GM04504 (cell line): Measurements from ENCODE around the gene VTI1A.
"Not testable (repeated sequence)": the region's sequence is repeated elsewhere in the genome, so short reads cannot be mapped to it uniquely, and the experiment has no call there.

Experiments used
- DNase-seq: peaks from one replicate; pipeline ENCODE4 v3.0.0-alpha.2; 2012; ENCODE audit warnings: low read depth

Gene VTI1A

DNA sequence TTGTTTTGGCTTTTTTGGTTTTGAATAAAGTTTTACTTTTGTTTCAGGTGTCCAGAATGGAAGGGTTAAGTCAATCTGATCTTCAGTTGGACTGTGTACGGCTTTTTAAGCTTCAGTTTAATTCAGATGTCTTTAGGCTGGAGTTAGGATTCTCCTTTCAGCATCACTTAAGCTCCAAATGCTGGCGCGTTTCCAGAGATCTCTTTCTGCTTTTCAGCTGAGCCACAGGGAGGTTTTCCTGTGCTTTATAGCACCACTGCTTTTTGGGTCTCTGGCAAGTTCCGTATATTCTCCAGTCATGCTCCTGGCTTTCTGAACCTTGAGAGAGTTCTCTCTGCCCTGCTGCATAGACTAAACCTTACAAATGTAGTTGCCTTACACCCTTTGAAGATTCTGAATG lies 60.0 kb downstream of the VTI1A start:
- DNase-seq = no peak

DNA sequence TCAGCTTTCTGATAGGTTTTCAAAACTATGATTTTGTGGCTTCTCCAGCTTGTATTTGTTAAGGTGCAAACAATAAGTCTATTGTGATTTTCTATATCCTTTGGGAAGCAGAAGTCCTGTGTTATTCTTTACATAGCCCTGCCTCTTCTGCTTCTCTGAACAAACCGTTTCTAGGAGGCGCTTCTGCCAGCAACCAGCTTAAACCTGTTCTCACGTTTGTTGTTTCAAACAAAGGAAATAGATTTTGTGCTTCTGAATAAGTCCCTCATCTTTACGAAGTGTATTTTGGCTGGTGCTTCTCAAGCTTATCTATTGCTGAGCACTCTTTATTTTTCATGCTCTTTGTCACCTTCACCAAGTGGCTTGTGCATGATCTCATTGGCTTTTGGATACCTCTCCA lies 61.0 kb downstream of the VTI1A start:
- DNase-seq = no peak

DNA sequence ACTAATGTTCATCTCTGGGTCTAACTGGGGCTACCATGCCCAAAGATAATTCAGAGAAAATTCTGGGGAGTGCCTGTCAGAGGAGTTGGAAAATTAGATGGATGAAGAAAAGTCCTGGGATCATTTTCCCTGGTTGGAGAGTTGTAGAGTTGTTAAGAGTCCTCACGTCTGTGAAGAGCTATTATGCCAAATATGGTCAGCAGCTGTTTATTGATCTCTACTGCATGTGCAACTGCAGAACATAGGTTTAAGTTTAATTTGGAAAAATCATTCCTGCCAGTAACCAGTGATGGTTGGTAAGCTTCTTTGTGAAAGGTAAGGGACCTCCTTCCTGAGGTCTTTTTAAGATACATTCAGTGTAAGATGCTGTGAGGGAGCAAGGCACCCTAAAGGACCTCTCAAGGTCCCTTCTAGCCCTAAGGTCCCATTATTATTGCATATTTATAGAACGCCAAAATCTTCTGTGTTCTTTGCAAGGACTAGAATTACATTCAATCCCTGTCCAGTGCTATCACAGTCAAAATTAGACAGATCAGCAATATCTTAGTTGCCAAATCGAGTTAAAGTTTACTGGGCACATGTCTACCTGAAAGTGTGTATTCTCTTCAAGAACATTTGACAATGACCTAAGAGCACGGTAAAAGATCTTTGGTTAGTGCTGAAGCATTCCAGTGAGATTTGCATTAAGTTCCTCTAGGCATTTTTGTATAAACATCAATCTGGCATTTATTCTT lies 62.7 kb downstream of the VTI1A start:
- DNase-seq = no peak

DNA sequence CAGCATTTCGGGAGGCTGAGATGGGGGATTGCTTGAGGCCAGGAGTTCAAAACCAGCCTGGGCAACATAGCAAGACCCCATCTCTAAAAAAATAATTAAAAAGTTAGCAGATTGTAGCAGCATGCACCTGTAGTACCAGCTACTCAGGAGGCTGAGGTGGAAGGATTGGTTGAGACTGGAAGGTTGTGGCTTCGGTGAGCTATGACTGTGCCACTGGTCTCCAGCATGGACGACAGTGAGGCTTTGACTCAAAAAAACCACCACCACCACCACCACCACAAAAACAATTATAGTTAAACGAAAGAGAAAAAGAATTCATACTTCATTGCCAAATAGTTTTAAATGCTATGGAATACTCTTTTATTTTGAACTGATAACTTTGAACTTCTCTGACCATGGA lies 63.4 kb downstream of the VTI1A start:
- no peak for DNase-seq

DNA sequence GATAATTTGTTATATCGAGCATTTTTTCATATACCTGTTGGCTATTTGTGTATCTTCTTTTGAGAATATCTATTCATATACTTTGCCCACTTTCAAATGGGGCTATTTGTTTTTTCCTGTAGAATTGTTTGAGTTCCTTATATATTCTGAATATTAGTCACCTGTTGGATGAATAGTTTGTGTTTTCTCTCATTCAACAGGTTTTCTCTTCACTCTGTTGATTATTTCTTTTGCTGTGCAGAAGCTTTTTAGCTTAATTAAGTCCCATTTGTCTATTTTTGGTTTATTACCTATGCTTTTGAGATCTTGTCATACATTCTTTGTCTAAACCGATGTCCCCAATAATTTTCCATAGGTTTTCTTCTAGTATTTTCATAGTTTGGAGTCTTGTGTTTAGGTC lies 65.3 kb downstream of the VTI1A start:
- no peak for DNase-seq

DNA sequence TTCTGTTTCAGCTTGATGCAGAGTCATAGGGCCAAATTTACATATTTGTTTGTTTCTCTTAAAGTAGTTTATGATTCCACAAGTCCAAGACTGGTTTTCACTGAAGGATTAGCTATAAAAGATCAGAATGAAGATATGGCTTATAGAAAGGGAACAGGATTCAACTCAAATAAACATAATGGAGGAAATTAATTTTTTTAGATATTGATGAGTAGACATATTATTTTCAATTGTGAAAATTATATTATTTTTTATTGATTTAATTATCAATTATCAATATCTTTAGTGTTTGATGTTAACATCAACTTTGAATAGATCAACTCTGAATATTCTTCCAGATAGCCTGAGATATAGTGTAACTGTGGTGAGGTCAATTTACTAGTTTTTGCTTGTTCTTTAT lies 68.1 kb downstream of the VTI1A start:
- no peak for DNase-seq

DNA sequence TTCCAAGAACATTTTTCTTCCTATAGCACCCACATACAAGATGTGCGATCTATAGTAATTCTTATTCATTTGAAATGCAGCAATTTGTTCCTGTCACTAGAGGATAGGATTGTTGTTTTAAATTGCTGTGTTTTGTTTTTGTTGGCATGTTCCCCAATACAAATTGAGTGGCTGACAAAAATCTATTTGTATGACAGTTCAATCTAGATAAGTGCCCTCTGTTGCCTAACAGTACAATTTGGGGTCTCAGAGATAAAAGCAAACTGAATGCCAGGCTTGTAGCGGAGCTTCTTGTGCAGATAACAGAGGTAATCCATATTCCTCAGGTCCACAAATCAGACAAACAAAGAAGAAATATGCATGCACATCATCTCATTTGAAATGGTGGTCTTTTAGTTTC lies 68.8 kb downstream of the VTI1A start:
- no peak for DNase-seq

DNA sequence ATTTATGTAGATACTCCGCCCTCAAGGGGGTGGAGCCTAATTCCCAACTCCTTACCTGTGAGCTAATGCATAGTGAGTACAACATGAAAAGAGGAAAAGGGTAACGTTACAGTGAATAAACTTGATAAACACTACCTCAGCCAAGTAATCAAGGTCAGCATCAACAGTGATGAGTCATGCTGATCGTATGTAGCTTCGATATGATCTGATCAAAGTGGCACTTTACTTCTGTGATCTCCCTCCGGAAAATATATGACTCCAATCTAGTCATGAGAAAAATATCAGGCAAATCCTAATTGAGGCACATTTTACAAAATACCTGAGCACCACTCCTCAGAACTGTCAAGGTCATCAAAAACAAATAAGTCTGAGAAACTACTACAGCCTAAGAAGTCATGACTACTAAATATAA lies 70.4 kb downstream of the VTI1A start:
- no peak for DNase-seq

DNA sequence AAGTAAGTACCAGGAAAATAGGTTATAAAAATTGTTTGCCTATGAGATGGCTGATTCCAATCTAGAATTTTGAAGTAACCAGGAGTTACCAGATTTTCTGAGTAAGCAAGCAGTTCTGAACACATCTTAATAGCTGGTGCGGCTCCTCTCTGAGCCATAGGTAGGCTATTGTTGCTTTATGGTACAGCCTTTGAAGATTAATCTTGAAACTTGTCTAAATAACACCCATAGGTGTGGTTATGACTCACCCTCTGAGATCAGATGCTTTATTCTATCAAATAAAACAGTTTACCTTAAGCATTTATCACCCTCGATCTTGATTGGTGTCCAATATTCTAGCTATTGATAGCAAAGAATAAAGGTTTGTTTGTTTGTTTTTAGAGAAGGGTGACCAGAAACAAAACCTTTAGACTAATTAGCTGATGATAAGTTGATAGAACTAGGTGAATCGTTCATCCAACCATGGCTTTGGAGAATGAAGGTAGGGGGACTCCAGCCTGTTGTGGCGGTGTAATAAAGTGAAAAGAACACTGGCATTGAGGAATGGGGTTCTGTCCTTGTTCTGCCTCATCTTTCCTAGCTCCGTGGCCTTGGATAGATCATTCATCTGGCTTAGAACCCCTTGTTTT lies 72.2 kb downstream of the VTI1A start:
- no peak for DNase-seq

DNA sequence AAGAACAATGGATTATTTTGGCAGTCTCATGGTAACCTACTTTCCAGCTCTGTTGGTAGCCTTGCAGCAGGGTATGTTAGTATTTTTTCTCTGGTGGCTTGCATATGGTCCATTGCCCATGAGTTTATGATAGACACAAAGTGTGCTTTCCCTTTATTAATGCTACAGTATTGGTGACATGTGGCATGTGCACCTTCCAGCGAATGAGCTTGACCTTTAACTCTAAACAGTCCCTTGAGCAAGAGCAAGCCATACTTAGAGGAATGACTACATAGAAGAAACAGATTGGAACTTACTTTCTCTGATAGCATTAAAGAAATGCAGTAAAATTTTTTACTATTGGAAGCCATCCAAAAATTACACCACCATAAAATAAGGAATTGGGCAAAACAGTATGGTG lies 73.9 kb downstream of the VTI1A start:
- no peak for DNase-seq

DNA sequence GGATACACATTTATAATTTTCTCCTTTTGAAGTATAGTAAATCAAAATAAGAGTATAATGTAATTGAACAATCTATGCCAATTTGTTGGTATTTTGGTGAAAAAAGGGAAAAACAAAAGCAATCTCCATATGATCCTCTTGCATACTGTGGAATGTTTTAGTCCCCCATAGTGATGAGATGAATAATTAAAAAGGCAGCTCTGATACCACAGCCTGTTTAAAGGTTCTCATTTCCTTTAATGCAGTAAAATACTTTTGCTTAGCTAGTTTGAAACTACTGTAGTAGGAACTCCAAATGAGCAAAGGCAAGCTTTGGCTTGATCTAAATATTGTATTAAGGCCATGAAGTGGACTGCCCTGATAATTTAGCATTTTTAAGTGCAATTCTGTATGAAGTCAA lies 77.6 kb downstream of the VTI1A start:
- DNase-seq = no peak

DNA sequence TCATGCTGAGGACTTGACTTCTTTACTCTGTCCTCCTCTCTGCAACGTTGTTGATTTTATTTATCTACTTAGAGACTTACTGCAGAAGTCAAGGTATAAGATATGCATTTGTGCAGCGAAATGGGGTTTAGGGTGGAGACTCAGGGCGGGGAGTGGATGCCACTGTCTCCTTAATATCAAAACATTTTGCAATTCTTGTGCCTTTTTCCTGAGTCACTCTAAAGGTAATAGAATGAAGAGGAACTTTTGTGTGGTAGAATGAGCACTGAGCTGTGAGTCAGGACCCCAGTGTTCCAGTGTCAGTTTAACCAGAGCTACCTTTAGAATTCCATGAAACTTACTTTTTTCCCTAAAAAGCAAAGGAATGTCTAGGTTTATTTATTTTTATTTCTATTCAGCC lies 78.2 kb downstream of the VTI1A start:
- no peak for DNase-seq

DNA sequence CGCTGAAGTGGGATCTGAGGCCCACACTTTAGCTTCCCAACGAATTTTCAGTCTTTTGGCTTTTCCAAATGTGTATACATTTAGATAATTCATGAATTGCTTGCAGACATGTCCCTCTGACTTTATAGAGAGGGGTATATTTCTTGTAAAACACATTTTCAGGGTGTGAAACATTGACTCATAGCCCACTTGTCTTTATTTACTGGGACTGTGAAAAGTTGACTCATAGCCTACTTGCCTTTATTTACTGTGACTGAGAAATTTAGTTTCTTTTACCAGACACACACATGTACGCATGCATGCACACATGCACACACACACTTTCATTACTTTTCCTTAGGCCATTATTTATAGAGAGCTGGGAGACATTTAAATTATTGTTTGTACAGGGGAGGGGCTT lies 79.1 kb downstream of the VTI1A start:
- no peak for DNase-seq

DNA sequence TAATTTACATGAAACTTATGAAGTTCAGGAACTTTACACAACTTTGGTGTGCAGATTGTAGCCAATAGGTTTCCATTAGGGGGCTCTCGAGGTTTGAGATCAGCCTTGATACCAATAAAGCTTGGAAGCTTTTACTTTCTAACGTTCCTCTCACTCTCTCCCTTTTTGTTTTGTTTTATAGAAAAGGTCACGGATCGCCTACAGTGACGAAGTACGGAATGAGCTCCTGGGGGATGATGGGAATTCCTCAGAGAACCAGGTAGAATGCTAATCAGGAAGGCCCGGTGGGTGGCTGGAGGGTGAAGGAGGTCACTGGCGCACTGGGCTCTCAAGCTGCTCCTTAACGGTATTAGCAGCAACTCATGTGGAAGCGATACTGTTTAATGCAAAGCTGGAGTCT lies 79.9 kb downstream of the VTI1A start:
- DNase-seq = no peak

DNA sequence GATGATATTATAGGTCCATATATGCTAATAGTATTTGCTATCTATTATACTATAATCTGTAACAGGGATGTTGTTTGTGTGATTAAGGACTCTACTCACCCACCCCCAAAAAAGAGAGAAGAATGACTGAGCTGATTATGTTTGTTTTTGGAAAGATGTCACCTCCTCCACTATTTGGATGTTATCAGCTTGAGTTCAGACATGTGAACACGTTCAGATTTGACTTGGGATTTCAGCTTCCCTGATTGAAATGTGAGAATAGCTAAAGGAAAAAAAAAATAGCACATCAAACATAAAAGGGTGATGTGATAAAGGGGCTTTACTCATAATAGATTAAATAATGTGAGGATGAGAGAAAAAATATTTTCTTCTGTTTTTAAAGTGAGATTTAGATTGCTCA lies 81.2 kb downstream of the VTI1A start:
- no peak for DNase-seq

DNA sequence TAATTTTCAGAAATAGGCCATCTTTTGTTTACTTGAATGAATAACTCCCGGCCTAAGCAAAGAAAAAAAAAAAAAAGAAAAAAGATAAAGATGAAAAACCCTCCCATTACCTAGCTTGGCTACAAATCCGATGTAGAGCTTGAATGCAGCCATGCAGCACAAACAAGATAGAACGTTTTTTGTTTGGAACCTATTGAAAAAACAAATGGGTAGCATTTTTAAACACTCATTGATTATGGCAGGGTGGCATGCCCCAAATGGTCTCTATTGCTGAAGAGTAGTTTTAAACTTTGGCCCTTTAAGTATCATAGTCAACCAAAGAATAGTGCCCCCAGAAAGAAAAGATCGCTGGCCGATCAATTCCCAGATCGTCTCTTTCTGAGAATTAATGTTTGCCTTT lies 84.4 kb downstream of the VTI1A start:
- DNase-seq = no peak

DNA sequence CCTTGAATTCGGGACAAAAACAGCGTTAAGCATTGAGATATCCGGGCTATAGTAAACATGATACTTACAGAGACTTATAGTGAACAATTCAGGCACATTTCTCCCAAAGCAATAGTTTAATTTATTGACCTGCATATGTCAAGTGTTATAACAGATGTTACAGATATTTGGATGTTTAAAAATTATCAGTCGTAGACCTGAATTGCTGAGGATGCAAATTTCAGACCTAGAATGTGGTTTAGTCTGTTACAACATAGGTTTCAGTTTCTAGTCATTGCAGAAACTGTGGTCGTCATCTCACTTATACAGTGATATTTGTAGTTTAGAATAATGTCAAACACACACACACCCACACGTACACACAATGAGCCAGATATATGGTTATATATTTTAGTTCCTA lies 85.2 kb downstream of the VTI1A start:
- DNase-seq = no peak

DNA sequence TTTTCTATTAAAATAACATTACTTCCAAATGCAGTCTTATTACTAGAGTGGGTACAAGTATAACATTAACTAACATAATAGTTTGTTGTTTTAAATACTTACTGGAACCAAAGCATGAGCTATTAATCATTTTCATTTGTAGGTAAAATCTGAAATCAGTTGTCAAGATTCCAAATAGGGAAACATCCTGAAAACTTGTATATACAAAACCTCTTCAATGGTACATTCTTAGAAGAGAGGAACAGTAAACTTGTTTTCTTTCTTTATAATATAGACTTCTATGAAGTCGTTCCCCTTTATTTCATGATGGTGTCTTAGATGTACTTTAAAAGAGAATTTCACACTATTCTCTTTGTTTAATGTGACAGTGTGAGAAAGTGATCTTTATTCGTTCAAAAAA lies 85.9 kb downstream of the VTI1A start:
- no peak for DNase-seq

DNA sequence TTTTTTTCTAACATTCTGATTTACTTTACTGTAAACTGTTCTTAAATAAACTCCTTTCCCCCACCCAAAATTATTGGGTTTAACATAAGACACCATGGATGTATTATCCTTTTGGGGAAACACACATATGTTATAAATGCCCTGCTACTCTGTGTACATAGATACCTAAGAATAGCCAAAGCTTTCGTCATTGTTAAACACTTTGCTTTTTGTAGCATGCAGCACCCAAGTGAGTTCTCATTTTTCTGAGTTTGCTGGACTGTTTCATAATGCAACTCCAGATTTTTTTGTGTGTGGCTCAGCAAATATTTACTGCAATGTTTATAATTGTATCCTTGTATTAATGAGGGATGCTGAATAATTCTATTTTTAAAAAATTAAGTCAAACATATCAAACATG lies 86.9 kb downstream of the VTI1A start:
- DNase-seq = no peak

DNA sequence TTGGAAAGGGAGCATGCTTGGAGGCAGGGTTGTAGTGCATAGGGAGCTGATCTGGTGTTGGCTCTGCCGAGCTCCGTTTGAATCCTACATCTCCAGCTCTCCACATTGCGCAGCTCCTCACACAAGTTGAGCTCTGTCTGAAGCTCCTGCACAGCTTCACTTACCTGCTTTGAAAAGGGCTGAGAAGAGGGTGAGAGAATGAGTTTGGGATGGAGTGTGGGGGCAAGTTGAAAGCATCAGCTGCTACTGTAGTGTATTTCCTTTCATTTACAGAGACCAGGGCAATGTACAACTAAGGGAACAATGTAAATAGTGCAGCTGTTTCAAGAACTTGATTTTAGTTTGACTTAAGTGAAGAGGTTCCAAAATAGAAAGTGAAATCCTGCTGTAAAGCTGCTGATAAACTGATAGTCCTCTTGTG lies 88.5 kb downstream of the VTI1A start:
- no peak for DNase-seq

DNA sequence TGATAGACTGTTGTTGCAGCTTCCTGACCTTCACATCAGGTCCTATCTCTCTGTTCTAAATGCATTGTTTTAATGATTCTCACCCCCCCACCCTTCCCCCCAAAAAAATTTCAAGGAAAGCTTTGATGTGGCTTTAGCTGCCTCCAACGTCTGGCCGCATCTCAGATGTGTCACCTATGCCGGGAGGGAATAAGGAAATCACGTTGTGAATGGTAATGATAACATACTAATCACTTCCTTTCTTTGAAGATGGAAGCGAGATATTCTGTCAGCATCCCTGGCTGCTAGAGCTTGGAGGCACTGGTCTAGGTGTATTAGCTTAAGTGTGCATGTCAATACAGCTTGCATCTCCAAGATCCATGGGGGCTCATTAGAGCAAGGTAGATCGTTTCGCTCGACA lies 89.6 kb downstream of the VTI1A start:
- no peak for DNase-seq

DNA sequence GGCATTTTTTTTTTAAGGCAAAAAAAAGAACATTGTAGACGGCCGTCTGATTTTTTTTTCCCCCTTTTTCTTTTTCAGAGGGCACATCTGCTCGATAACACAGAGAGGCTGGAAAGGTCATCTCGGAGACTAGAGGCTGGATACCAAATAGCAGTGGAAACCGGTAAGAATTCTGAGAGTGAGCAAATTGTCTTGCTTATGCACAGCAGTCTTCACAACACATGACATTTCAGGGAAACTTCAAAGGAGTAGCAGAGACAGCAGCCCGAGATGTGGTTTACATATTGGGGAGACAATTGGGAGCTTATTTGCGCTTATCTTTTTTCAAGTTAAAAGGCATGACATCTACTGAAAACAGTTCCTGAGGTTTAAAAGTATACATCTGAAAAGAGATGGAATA lies 91.2 kb downstream of the VTI1A start:
- no peak for DNase-seq

DNA sequence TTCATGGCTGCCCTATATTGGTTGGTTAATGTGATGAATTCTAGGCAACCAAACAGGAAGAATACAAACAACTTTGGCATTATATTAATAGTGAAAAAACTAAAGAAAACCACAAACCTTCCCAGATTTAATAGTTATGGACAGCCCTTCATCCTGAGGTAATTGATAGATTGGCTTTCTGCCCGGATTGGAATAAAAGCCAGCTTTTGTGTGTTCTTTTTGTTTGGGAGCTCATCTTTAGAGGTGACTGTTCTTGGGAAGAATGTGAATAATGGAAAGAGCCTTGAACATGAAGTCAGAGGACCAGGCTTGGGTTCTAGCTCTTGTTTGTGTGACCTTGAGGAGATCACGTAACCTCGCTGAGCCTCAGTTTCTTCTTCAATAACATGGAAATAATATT lies 92.3 kb downstream of the VTI1A start:
- peak; percentile 12 for DNase-seq

DNA sequence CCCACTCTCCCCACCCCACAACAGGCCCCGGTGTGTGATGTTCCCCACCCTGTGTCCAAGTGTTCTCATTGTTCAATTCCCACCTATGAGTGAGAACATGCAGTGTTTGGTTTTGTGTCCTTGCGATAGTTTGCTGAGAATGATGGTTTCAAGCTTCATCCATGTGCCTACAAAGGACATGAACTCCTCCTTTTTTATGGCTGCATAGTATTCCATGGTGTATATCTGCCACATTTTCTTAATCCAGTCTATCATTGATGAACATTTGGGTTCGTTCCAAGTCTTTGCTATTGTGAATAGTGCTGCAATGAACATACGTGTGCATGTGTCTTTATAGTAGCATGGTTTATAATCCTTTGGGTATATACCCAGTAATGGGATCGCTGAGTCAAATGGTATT lies 95.8 kb downstream of the VTI1A start:
- DNase-seq = not testable (repeated sequence)
